Lower leg skin (tissue), 3 donors: ENCODE data around the gene PSMA4.
"Not testable (repeated sequence)": the region's sequence is repeated elsewhere in the genome, so short reads cannot be mapped to it uniquely, and the experiment has no call there.

Source experiments
- CTCF ChIP-seq, 3 donors: fragments of 450-650 bp; IDR thresholded peaks; one replicate each; pipeline ENCODE4 v1.5.1; 2016; ENCODE audit warnings: antibody characterized with exemption in 3 of 3, mild to moderate bottlenecking in 3 of 3, moderate library complexity in 2 of 3
- POLR2A ChIP-seq, 2 donors: fragments of 450-650 bp; IDR thresholded peaks; one replicate each; pipeline ENCODE4 v1.6.1; 2016 to 2017; ENCODE audit warnings: antibody characterized with exemption in 2 of 2, mild to moderate bottlenecking in 1 of 2, moderate library complexity in 1 of 2

GRCh38 chr15:78539464-78540140 is 642 bp upstream of the PSMA4 start:
- not testable (repeated sequence) for TF ChIP-seq POLR2A, CTCF (IDR thresholded peaks at IDR 0.05)
